ENCODE measurements around the gene HEATR1.

DNA sequence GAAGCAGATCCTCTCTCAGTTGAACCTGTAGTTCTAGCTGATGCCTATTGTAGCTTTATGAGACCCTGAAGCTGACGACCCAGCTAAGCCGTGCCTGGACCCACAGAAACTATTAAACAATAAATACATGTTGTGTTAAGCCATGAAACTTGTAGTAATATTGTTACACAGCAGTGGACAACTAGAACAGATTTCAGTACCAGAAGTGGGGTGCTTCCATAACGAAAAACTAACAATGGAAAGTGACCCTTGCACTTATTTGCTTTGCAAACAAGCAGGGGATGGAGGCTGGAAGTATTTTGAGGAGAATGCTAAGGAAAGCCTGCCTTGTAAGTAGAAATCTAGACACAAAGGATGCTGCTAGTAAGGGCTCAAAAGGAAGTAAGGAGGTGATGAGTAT lies 18.1 kb upstream of the HEATR1 start:
- TF ChIP-seq, protein P1, sequence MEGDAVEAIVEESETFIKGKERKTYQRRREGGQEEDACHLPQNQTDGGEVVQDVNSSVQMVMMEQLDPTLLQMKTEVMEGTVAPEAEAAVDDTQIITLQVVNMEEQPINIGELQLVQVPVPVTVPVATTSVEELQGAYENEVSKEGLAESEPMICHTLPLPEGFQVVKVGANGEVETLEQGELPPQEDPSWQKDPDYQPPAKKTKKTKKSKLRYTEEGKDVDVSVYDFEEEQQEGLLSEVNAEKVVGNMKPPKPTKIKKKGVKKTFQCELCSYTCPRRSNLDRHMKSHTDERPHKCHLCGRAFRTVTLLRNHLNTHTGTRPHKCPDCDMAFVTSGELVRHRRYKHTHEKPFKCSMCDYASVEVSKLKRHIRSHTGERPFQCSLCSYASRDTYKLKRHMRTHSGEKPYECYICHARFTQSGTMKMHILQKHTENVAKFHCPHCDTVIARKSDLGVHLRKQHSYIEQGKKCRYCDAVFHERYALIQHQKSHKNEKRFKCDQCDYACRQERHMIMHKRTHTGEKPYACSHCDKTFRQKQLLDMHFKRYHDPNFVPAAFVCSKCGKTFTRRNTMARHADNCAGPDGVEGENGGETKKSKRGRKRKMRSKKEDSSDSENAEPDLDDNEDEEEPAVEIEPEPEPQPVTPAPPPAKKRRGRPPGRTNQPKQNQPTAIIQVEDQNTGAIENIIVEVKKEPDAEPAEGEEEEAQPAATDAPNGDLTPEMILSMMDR (IDR thresholded peaks at IDR 0.05; ENCODE audit: low read depth, low read length, missing input control) = no peak
- TF ChIP-seq TAF1 (conservative IDR thresholded peaks at IDR 0.05) (no peak), HNF4G (IDR thresholded peaks at IDR 0.05) (no peak), ZBTB33 (IDR thresholded peaks at IDR 0.05) (no peak), YY1 (IDR thresholded peaks at IDR 0.05) (no peak), EGR1 (IDR thresholded peaks at IDR 0.05; ENCODE audit: low read depth in 2 of 2) (no peak), SP1 (IDR thresholded peaks at IDR 0.05) (no peak), REST (IDR thresholded peaks at IDR 0.05) (no peak)

Measured in liver (tissue), 3 donors.